Stimulated activated CD4-positive, alpha-beta T cell treated with anti-CD3 and anti-CD28 coated beads, Interleukin-1b, Interleukin-23, amount 100 ng/mL, for 48 hours (primary cell): ENCODE data around the gene MSMP.

Experiments used
- DNase-seq: peaks from one replicate; pipeline ENCODE4 v3.0.0-alpha.2; 2020

Gene MSMP, protein sequence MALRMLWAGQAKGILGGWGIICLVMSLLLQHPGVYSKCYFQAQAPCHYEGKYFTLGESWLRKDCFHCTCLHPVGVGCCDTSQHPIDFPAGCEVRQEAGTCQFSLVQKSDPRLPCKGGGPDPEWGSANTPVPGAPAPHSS

DNA sequence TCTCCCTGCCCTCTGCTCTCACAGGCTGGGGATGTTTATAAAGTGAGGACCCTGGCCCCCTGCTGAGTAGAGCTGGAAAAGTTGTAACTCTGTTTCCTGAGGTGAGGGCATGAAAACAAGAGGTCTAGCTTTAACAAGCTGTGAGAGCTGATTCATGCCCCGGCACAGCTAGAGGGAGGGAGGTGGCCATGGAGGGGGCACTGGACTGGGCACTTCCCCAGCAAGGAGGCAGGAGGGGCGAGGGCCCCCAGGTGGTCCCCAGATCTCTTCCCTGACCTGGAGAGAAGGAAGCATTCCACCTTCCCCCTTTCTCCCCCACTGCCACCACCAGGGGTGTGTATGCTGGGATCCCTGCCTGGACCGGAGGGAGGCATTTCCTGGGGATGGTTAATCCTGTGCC, at the start of gene MSMP:
Gene MSMP (minus strand): TSS at position 13 of the 400 bp plus-strand sequence. CDS start 147 bp downstream, outside the sequence.
- DNase-seq, result no peak

DNA sequence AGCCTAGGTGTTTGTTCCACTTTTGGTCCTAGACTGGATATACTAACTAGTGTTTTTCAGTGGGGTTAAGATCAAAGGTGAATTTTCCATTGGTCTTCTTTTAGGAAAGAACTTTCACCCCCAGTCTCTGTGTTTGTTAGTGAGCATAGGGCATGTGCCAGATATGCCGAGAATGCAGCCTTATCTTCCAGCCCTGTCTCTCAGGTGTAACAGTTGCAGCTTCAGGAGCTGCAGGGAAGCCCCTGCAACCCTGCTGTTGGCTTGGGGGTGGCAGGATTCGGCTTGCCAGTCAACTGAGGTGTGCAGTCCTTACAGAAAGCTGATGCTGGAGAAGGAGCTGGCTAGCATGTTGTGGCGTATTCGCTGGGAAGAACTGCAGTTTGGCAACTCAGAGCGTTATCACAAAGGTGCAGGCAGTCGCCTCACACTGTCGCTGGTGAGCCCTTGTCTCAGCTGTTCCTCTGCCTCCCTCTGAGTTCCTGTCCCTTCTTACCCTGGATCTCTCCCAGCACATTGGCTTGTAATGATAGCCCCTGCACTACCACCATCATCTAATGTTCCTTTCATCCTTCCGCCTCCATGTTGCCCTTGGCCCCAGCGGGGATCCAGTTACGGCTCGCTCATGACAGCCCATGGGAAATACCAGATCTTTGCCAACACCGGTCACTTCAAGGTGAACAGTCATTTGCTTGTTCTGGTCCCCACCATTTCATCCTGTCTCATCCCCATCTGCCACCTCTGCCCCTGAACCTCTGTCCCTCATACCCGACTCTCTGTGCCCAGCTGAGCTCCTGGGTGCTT, 47.5 kb upstream of the MSMP start:
- DNase-seq, result no peak

DNA sequence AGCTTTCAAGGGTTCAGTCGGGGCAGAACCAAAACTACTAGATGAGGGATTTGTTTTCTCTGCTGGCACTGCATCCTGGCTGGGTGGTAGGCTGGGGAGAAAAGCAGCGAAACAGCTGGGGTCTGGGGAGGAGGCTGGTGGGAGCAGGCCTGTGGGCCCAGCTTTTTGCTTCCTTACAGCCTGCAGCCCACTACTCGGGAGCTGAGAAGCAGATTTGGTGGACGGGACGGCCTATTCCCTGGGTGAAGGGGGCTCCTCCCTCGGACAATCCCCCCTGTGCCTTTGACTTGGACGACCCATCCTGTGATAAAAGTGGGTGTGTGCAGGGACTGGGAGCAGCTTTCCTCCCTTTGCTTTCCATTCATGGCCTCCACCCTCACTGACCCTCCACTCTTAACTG, 46.5 kb upstream of the MSMP start:
- no peak for DNase-seq

DNA sequence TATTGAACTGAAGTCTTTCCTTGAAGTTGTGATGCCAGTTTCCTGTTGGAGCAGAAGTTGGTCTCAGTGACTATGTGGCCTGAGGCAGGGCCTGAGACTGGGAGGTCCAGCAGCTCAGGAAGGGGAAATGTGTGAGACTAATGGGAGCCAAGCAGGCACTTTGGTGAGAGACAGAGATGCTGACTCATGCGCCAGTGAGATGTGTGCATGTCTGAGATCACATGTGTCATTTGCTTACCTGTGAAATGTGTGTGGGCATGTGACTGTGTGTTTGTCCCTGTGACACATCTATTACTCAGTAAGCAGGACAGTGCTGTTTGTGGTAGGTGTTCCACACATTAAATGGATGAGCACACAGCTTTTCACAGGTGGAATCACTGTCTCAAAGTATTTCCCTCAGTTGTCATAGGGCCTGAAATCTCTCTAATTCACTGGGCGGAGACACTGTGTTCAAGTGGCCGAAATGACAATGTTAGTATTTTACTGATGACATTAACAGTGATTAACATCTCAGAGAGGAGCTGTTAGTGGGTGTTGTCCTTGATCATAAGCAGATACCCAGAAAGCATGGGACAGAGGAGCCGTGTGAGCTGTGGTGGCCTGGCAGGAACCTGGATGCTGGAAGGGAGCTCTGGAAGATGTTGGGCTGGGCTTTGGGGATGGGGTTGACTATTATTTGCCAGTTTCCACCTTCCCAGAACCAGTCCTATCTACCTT, 44.7 kb upstream of the MSMP start:
- DNase-seq, result peak; percentile 70

DNA sequence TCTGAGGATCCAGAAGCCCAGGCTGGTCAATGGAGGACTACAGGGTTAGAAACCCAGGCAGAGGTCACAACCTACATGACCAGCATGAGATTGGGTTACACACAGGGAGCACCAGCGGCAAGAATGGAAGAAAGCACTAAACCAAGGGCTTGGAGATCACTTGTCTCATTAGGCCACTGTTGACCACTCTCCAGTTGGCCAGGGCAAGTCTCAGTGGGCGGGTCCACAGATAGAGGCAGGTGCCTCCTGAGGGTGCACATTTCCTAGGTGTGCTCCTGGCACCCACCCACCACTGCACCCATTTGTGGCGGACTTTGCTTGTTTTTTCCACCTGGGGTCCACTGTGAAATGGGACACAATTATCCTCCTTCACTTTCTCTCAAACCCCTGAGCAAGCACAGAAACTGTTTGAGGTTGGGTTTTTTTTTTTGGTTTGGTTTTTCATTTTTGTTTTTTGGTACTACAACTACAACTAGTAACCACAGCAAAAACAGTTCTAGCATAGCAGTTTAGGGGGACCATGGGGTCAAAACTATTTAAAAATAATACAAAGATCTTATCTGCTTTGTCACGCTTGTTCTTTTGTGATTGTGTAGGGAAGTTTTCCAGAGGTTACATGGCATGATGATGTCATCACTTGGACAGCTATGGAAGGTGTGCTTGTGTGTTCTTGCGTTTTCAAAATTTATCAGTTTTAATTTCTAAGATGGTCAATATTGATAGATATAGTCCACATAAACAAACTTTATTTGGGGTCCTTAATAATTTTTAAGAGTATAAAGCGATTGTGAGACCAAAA, 43.4 kb upstream of the MSMP start:
- no peak for DNase-seq

DNA sequence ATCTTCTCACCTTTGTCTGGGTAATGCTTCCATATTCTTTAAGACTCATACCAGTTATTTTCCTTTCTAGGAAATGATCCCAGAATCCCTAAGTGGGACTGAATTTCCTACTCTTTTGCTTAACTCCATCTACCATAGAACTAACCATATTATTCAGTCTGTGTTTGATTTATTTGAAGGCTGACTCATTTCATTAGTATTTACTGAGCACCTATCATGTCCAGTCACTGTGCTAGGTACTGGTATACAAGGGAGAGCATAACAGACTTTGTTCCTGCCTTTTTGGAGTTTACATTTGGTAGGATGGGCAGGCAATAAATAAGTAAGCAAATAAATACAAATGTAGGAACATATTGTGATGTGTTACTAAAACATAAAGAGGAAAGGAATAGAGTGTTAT, 41.6 kb upstream of the MSMP start:
- no peak for DNase-seq

DNA sequence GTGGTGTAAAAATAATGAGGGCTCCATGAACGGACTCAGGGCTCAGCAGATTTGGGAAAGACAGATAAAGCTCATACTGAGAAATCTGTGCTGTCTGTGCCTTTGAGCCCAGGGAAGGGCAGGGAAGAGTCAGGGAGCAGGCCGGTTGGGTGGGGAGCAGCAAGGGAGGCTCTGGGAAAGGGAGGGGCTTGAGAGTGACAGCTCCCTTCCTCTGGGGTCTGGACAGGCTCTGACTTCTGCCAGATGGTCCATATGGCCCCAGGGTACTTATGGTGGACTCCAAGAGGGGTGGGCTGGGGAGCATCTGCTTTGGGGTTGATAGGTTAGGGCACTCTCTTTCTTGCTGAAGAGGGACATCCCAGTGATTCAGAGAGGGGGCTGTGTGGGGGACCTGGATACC, 39.4 kb upstream of the MSMP start:
- no peak for DNase-seq

DNA sequence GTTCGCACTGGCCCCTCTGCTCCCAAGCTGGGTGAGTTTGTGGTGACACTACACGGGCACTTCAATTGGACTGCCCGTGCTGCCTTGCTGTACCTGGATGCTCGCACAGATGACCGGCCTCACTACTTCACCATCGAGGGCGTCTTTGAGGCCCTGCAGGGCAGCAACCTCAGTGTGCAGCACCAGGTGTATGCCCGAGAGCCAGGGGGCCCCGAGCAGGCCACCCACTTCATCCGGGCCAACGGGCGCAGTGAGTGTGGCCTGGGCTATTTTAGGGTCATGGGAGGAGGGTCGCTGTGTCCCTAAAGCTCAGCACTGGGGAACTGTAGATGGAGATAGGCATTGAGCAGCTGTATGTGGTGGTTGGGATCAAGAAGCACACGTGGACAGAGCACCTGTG, 38.8 kb upstream of the MSMP start:
- no peak for DNase-seq

DNA sequence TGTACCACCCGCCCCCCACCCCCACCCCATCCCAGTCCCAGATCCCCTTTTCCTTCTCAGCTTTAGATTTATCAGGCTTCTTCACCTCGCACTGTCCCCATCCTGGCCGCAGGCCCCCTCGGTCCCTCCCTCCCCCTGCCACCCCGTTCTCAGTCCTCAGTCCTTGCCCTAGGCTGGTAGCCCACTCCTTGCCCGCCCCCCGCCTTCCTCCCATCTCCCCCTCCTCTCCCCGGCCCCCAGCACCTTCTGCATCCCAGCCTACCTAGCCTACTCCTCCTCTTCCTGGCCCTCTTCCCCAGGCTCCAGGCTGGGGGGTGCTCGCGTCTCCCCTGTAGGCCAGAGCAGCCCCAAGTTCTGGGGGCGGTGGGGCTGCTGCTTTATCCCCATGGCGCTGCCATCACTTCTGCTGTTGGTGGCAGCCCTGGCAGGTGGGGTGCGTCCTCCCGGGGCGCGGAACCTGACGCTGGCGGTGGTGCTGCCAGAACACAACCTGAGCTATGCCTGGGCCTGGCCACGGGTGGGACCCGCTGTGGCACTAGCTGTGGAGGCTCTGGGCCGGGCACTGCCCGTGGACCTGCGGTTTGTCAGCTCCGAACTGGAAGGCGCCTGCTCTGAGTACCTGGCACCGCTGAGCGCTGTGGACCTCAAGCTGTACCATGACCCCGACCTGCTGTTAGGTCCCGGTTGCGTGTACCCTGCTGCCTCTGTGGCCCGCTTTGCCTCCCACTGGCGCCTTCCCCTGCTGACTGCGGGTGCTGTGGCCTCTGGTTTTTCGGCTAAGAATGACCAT, 38.1 kb upstream of the MSMP start:
- DNase-seq, result no peak

DNA sequence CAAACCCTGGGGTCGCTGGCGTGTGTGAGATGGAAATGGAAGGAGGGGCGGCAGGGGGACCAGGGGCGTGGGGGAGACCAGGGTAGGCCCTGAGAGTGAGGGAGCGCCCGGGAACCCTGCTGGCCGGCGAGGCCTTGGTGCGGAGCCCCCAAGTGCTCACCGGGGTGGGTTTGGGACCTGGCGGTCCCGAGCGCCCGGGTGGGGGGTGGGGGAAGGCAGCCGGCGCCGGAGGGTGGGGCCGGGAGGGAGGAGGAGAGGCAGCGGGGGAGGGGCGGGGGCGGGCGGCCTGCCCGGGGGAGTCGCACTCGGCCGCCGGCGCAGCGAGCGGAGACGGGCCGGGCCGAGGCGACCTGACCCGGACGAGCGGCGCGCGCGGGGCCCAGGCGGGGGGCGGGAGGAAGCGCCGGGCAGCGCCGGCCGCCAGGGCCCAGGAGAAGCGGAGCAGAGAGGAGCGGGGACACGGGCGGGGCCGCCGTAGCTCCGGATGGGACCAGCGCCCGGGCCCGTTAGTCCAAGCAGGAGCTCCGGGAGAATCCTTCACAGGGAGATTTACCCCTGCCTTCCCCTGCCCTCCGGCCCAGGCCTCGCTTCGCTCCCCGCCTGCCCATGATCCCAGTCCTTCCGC, 37.3 kb upstream of the MSMP start, which contains the start of gene NPR2:
Gene NPR2 (plus strand): TSS at position 295 of the 625 bp plus-strand sequence. CDS start 818 bp downstream, outside the sequence.
- DNase-seq, result no peak

DNA sequence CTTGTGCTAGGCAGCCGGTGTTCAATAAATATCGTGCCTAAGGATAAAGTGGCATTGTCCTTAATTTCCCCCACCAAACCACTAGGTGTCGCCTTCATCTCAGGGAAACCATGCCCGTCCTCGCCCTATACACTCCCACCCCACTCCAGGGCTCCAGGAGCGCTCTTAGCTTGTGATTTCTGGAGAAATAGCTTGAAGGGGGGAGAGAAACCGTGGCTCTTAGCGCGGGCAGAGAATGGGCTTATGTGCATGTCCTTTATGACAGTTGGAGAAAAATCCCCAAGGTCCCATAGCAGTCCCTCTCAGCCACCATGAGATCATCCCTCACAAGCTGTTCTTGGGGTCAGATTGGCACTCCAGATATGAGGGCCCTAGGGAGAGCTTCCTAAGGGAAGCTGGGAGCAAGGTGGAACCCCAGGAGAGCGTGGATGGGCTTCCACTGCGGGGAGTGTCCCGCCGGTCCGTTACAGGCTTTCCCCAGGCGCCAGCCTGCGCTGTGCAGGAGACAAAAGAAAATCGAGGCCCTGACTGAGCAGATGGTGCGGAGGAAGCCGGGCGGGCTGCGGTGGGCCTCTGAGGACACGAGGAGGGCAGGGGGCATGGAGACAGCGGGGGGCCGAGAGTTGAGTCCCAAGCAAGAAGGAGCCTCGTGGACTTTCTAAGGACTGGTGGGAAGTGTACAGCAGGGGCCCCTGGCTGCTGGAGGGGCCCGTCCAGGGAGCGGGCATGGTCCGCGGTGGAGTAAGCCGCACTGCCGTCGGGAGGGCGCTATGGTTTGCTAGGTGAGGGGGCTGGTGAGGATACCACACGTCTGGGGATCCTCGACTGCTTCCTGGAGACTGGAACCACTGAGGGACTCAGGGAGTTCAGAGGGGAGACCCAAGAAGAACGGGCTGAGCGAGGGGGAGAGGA, 36.6 kb upstream of the MSMP start:
- peak; percentile 45 for DNase-seq

DNA sequence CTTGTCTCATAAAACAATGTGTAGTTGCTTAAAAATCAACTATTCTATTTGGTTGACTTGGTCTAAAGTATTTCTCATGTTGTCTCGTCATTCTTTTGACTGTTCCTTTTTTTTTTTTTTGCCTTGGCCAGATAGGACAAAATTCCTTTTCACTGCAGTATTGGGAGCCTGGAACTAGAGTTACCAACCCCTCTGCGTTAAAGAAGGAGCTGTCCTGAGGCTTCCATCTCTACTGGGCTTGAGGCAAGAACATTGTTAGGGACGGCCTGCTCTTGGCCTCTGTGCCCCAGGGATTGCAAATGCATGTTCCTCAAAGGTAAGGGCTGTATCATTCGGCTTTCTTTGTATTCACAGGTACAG, 35.9 kb upstream of the MSMP start:
- no peak for DNase-seq

DNA sequence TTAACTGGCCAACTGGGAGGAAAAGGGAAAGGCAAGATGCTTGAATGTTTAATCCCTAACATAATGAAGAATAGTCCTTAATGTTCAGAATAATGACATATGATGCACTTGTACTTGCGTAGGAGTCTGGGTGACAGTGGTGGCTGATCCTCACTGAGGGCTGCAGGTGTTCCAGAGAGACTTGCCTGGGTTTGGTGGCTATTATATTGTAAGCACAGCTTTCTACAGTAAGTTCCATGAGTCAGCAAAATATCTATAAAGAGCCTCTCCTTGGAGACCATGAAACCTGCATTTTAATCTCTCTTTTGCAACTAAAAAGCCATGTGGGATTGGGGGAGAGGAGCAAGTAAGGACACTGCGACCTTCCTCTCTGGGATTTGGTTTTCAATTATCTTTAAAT, 35.5 kb upstream of the MSMP start:
- DNase-seq, result no peak

DNA sequence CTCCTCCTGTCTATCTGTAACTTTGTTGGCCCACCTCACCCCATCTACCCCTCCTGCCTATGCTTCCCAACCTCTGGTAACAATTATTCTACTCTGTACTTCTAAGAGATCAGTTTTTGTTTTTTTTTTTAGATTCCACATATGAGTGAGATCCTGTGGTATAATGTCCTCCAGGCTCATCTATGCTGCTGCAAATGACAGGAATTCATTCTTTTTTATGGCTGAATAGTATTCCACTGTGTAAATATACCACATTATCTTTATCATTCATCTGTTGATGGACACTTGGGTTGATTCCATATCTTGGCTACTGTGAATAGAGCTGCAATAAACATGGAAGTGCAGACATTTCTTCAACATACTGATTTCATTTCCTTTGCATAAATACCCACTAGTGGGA, 29.3 kb upstream of the MSMP start:
- no peak for DNase-seq

DNA sequence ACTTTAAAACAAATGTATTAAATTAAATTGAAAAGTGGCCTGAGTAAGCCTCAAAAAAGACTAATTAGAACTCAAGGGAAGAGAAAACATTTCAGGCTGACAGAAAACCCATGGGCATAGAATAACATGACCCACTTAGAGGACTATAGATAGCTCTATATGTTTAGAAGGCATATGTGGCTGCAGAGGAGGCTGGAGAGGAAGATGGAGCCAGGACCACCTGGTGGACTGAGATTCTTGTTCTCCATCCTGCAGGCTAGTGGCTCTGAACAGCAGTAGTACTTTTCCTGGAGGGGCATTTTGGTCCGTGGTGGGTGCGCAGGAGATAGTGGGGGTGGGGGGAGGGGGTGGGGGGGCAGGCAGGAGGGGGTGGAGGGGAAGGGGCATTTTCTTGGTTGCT, 27.0 kb upstream of the MSMP start:
- DNase-seq, result no peak

DNA sequence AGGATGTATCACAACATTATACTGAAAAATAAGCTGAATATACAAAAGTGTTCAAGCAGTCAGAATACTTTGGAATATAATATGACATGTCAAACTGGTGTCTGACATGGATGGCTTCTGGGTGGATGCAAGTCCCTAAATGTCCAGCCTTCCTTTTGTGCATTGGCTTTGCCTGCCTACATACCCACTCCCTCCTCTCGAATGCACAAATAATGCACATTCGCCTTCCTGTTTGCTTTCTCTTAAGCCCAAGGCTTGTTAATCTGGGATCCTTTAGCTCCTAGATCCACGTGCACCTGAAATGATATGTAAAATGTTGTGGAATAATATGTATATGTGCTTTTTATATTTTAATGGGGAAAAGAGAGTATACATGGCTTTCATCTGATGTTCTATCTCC, 24.4 kb upstream of the MSMP start:
- no peak for DNase-seq

DNA sequence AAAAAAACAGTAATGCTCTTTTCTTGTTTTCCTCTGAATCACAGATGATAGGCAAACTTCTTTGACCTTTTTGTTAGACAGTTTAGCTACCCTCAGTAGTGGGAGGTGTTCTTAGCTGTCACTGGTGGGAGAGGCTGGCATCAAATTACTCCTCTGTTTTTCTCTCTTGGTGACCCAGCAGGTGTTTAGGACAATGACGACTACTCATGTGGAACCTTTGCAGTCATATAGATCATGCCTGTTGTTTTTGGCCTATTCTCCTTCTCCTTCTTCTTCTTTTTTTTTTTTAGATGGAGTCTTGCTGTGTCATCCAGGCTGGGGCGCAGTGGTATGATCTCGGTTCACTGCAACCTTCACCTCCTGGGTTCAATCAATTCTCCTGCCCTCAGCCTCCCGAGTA, 21.9 kb upstream of the MSMP start:
- no peak for DNase-seq

DNA sequence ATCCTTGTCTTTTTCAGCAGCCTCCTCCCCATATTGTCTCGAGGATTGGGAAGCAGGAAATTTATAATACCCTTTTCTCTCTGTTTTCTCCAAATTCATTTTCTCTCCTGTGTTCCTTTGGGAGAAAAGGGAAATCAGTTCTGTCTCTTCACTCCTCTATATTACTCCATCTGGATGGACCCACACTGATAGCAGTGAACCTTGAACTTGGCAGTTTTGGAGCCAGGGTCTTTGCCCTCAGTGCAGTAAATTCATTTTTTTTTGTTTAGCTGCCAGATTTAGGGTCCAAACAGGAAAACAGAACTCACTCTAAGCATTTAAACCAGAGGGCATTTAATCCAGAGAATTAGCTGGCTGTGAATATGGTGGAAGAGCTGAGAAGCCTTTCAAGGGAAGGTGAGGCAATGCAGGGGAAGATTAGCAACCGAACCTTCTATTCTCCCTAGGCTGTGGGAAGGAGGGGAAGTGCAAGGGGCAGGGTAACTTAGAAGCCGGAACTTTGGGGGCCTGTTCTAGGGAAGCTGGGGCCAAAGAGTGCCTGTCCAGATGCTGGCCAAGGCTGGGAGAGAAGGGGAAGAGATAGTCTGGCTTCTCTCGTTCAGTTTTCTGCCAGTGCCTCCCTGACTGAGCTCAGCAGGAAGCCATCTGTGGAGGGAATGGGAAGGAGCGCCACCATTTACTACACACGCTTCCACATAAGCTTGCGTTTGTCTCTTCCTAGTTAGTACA, 21.0 kb upstream of the MSMP start:
- DNase-seq, result no peak

DNA sequence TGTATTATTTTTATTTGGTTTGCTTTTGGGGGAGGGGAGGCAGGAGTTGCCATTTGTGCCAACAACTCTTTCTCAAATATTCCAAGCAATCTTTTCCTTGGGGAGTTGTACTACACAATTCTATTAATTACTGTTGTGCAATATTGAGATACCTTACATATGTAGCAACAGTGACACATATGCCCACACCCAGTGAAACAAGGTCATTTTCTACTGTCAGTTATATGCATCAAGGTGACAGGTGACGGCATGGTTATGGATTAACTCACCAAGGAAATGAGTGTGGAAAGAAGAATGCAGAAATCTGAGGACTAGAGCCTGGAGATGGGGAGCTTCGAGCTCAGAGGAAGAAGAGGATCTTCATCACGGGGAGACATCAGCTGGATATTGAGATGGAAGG, 17.9 kb upstream of the MSMP start:
- DNase-seq, result no peak

DNA sequence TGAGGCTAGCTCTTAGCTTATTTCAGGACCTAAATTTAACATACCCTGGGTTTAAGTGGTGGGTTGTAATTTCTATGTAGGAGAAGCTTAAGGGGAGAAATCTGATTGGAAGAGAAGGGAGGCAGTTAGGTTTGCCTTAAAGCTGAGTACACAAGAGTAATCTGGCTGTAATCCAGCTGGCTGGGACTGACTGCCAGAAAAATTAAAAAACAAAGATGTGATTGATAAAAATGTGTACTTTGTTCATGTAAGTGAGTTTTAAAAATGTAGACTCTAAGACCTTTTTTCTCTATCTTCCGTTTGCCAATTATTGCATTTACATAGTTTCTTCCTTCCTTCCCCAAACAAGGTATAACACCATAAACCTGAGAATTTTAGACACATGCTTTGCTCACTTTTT, 17.5 kb upstream of the MSMP start:
- no peak for DNase-seq
